Epithelial cell of esophagus (primary cell): ENCODE measurements around the gene COQ5.

ENCODE experiments used
- DNase-seq: peaks from one replicate; pipeline ENCODE4 v3.0.0; 2010; ENCODE audit warnings: low read depth
- H3K4me3 ChIP-seq: 2 replicates; pipeline ENCODE4 v1.5.1; 2011; ENCODE audit warnings: mild to moderate bottlenecking, low read length, control low read depth
- TF ChIP-seq, protein P1 (sequence below): IDR thresholded peaks from 2 replicates; pipeline ENCODE4 v1.5.1; 2011; ENCODE audit warnings: low read depth, mild to moderate bottlenecking, low read length, control low read depth, inconsistent platforms; ENCODE audit not compliant: insufficient read depth; ENCODE audit errors: missing control alignments

The COQ5 gene

DNA sequence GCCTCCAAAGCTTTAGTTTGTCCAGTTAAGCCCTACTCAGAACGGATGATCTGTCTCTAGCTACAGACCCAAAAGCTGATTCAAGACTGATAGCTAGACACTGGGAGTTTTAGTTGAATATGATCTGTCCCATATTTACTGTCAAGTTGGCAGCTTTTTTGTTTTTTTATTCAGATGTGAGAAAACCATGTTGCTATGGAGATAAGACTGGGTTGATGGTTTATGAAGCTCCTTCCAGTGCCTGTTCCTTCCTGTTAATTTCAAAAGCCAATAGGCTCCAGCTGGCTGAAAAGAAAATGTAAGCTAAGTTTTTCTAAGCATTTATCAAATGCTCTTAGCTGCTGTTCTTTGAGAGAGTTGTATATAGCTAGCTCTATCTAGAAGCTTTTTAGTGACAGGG, 28.4 kb downstream of the COQ5 start:
- H3K4me3 ChIP-seq = no peak overlapping the region
- DNase-seq = no peak
- TF ChIP-seq, protein P1, sequence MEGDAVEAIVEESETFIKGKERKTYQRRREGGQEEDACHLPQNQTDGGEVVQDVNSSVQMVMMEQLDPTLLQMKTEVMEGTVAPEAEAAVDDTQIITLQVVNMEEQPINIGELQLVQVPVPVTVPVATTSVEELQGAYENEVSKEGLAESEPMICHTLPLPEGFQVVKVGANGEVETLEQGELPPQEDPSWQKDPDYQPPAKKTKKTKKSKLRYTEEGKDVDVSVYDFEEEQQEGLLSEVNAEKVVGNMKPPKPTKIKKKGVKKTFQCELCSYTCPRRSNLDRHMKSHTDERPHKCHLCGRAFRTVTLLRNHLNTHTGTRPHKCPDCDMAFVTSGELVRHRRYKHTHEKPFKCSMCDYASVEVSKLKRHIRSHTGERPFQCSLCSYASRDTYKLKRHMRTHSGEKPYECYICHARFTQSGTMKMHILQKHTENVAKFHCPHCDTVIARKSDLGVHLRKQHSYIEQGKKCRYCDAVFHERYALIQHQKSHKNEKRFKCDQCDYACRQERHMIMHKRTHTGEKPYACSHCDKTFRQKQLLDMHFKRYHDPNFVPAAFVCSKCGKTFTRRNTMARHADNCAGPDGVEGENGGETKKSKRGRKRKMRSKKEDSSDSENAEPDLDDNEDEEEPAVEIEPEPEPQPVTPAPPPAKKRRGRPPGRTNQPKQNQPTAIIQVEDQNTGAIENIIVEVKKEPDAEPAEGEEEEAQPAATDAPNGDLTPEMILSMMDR = no peak

DNA sequence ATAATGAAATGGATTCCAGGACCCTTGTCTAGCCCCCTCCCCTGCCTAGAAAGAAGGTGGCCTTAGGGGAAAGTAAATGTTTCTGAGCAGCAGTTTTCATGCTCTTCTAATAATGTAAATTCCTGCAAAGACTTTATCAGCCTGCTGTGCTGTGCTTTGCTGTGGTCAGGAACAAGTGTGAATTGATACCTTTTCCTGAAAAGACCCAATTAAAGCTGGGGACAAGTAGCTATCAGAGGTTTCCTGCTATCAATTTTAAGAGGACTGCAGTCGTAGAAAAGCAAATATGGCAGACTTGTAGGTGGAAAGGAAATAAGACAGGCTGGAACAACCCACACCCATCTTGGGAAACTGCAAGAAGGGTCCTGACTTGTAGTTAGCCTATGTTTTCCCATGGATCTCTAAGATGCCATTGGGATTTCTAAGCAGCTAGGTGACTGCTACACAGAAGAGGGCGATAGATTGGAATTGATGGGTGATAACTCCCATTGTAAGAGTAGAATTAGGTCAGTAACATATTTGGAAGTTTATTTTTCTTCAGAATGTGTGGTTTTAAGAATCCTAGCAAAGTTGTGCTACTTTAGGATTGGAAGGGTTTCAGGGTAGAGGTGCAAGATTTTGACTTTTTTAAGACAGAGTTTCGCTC, 30.0 kb downstream of the COQ5 start:
- TF ChIP-seq, protein P1 = no peak
- DNase-seq = peak; percentile 19
- no peak overlapping the region for H3K4me3 ChIP-seq

DNA sequence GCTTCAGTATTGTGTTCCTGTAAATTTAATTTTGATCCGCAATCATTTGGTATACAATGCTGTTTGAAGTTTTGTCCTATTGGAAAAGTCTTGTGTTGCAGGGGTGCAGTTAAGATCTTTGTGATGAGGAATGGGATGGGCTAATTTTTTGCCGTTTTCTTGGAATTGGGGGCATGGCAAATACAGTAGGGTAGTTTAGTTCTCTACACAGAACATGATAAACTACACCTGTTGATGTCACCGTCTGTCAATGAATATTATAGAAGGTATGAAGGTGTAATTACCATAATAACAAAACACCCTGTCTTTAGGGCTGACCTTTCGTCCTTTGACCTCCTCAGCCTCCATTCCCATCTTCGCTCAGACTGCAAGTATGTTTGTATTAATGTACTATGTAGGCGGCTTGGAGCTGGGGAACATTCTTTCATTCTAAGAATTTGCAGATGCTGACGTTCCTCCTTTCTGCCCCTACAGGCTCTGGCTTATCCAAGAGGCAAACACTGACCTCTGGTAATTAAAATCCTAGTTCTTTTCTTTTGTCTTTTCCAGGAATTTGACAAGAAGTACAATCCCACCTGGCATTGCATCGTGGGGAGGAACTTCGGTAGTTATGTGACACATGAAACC, 31.3 kb downstream of the COQ5 start:
- peak overlapping the region; percentile 82 for H3K4me3 ChIP-seq
- TF ChIP-seq, protein P1 = no peak
- DNase-seq = no peak

DNA sequence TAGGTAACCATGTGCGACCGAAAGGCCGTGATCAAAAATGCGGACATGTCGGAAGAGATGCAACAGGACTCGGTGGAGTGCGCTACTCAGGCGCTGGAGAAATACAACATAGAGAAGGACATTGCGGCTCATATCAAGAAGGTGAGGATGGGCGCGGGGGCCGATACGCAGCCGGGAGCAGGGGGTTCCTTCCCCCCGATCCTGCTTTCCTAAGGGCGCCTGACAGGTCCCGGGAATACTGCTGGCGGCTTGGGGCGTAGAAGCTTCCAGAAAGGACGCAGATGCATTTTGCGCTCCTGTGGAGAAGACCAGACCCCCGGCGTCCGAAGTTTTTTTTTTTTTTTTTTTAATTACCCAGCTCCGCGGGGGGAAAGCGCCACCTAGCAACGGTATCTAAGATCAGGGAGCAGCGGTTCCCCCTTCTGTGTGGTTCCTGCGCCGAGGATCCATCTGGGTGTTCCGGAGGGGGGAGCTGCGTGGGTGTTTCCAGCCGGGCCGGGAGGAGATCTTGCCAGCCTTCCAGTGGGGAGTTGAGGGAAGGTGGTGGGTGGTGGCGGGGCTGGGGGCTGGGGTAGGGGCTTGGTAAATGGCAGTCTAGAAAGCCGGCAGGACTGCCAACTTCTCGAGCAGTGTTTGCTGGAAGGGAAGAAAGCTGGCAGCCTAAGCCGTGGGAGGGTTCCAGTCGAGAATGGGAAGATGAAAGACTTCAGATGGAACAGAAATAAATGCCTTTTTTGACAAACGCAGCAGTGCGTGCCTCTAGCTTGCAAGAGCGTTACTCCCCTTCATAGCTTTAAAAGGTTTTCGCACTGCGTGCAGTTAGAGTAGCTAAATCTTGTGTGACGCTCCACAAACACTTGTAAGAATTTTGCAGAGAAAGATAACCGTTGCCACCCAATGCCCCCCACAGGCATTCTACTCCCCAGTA, 32.3 kb downstream of the COQ5 start:
- TF ChIP-seq, protein P1 = no peak
- H3K4me3 ChIP-seq = peak overlapping the region; percentile 82
- peak; percentile 57 for DNase-seq

DNA sequence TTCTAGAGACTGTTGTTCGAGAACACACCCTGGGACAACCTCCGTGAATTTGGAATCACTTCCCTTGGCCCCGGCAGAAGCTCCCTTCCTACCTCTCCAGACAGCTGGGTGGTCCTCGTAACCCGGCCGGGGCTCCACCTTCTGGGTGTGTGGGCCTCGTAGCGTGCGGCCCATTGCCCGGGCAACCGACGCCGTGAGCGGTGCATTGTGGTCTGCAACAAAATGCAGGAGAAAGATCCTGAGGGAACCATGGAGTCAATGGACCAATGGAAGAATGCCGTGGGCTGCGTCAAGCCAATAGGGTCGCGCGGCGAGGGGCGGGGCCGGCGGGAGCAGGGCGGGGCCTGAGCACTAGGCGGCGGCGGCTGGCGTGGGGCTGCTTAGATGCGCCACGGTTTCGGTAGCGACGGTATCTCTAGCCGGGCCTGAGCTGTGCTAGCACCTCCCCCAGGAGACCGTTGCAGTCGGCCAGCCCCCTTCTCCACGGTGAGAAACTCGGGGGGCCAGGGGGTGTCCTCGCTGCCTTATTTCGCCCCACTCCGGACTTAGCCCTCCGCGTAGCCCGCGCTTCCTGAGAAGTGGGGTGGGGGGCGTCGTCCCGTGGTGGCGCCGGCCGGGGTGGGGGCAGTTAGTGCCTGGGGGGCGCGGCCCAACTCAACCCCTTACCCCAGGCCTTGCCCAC, 33.1 kb downstream of the COQ5 start, which contains the start of gene DYNLL1:
TSS of gene DYNLL1 (plus strand) at position 383 of the 682 bp plus-strand sequence. CDS start 309 bp downstream, outside the sequence.
- peak; percentile 97 for DNase-seq
- peak within 1 kb of the TSS; percentile 82 for H3K4me3 ChIP-seq
- TF ChIP-seq, protein P1 = no peak

DNA sequence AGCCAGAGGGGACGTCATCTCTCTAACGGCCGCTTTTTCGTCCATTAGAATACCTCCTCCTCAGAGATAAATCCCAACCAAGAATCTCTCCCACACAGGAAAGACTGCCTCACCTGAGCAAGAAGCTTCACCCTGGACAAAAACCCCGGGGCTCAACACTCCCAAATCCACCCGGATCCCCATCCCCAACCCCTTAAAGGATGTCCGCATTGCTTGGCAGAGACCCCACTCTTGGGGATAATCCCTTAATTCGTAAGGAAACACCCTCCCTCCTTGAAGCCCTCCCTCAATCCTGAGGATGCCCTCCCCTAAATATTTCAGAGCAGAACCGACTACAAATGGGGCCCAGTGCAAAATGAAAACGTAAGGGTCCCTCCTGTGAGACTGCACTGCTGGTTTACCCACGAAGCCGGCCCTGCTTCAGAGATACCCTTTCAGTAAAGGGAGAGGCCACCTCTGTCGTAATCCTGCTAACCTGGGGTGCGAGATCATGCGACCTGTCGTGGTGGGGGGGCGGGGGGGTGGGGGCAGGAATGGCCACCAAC, 33.7 kb downstream of the COQ5 start:
- no peak for DNase-seq
- TF ChIP-seq, protein P1 = no peak
- H3K4me3 ChIP-seq = peak overlapping the region; percentile 82
